A549 (cell line): ENCODE results near the gene APOA1.

Source experiments
- BHLHE40 ChIP-seq: IDR thresholded peaks from 2 replicates; pipeline ENCODE4 v1.6.1; 2012; ENCODE audit warnings: low read depth, low read length, inconsistent platforms
- CHD4 ChIP-seq: fragments of 200-600 bp; sonication (generic); IDR thresholded peaks from 2 replicates; pipeline ENCODE4 v1.6.1; 2016; ENCODE audit warnings: antibody characterized with exemption, mild to moderate bottlenecking, borderline replicate concordance
- CTCF ChIP-seq: fragments of >200 bp; sonication (Bioruptor Twin); formaldehyde crosslinking; IDR thresholded peaks from 3 replicates; pipeline ENCODE4 v1.5.1; 2016
- ESRRA ChIP-seq: fragments of 150-350 bp; IDR thresholded peaks from 2 replicates; pipeline ENCODE4 v1.6.1; 2014; ENCODE audit warnings: mild to moderate bottlenecking, low read length, borderline replicate concordance
- MAX ChIP-seq: IDR thresholded peaks from 2 replicates; pipeline ENCODE4 v1.6.1; 2012
- MAZ ChIP-seq: fragments of 150-350 bp; IDR thresholded peaks from 2 replicates; pipeline ENCODE4 v1.6.1; 2014; ENCODE audit warnings: antibody characterized with exemption, low read depth, low read length, borderline replicate concordance
- NFE2L2 ChIP-seq: fragments of 150-350 bp; conservative IDR thresholded peaks from 2 replicates; pipeline ENCODE4 v1.6.1; 2014; ENCODE audit warnings: low read length
- NR3C1 ChIP-seq: fragments of >200 bp; sonication (Bioruptor Twin); formaldehyde crosslinking; IDR thresholded peaks from 3 replicates; pipeline ENCODE4 v1.6.1; 2017
- PBX3 ChIP-seq: IDR thresholded peaks from 2 replicates; pipeline ENCODE4 v1.6.1; 2012
- POLR2A ChIP-seq: IDR thresholded peaks from 2 replicates; pipeline ENCODE4 v1.6.1; 2012; ENCODE audit warnings: mild to moderate bottlenecking, low read length
- REST ChIP-seq: fragments of 200-600 bp; sonication (generic); IDR thresholded peaks from 2 replicates; pipeline ENCODE4 v1.6.1; 2016; ENCODE audit warnings: antibody characterized with exemption, mild to moderate bottlenecking, moderate library complexity
- RFX5 ChIP-seq: fragments of 450-650 bp; IDR thresholded peaks from 2 replicates; pipeline ENCODE4 v1.7.1; 2014; ENCODE audit warnings: antibody characterized with exemption, mild to moderate bottlenecking, moderate library complexity
- SMC3 ChIP-seq: fragments of >200 bp; sonication (Bioruptor Twin); formaldehyde crosslinking; IDR thresholded peaks from 3 replicates; pipeline ENCODE4 v1.6.1; 2018; ENCODE audit warnings: inconsistent platforms
- USF2 ChIP-seq: fragments of 450-650 bp; IDR thresholded peaks from 2 replicates; pipeline ENCODE4 v1.6.1; 2014; ENCODE audit warnings: antibody characterized with exemption

GRCh38 chr11:116808262-116809175, 28.9 kb downstream of the APOA1 start:
- TF ChIP-seq SMC3 (no peak), USF2 (no peak), RFX5 (no peak), CTCF (no peak), POLR2A (no peak), NFE2L2 (no peak), PBX3 (no peak), BHLHE40 (no peak), ESRRA (no peak), REST (no peak), NR3C1 (no peak), CHD4 (no peak), MAX (no peak), MAZ (no peak)
